K562 (cell line): Measurements from ENCODE around the gene RPUSD1. TPM values are rescaled to one million over a fixed set of nuclear protein-coding genes. Genes with fewer than 3 reads are reported as not detected.
A peak's percentile ranks its signal among the peaks of the same experiment; 100 is the strongest.

ENCODE experiments used
- ATAC-seq: fragments of 200-7000 bp; cut with Tn5 transposase; 3 replicates; pipeline ENCODE4 v1.9.1; 2020; ENCODE audit warnings: moderate library complexity
- BruUV-seq: library from RNA; stranded (reverse); fragments of 400-500 nt; replicated peaks from 2 replicates; lab custom pipeline; 2021; lab: Mats Ljungman, UMichigan
- CTCF ChIA-PET: fragments of 300-600 bp; formaldehyde crosslinking; extraction: SDS; loops from one replicate; lab custom pipeline; 2021; ENCODE audit warnings: low intra/inter-chr PET ratio; lab: Yijun Ruan, JAX
- POLR2A ChIA-PET: fragments of 300-600, 350-650 bp; sonication (Branson Sonifier 250); formaldehyde crosslinking; extraction: SDS; loops from one replicate; lab custom pipeline; 2021; ENCODE audit warnings: antibody characterized with exemption, inconsistent platforms; lab: Yijun Ruan, JAX
- DNase-seq, 4 experiments: peaks; one replicate each; pipeline versions ENCODE4 v3.0.0 to v3.0.0-alpha.2; 2011 to 2018; ENCODE audit warnings: low spot score in 3 of 4, mixed read lengths in 3 of 4; ENCODE audit errors: extremely low read depth in 1 of 4
- FAIRE-seq: peaks from 2 replicates; lab custom pipeline; 2011; peaks lifted over from hg19 to GRCh38; lab: Jason Lieb, UNC
- H2AFZ ChIP-seq: 2 replicates; pipeline ENCODE4 v1.6.0; 2011; ENCODE audit warnings: low read depth, low read length, control low read depth, inconsistent platforms
- H3K27ac ChIP-seq: fragments of 200-600 bp; 3 replicates; pipeline ENCODE4 v1.8.0; 2011; ENCODE audit warnings: low read depth, mild to moderate bottlenecking, control low read depth, inconsistent platforms, low read length, moderate library complexity, mixed read lengths; ENCODE audit errors: extremely low read depth
- H3K27me3 ChIP-seq, 2 experiments: fragments of 300-600 bp in 1 of 2; 2 replicates in 1 of 2; 3 replicates in 1 of 2; pipeline versions ENCODE4 v1.6.0 to v1.8.0; 2011; ENCODE audit warnings: inconsistent platforms in 2 of 2, low read length in 2 of 2, mild to moderate bottlenecking in 1 of 2, mixed read lengths in 1 of 2, moderate library complexity in 1 of 2; ENCODE audit not compliant: control insufficient read depth in 2 of 2, insufficient read depth in 2 of 2
- H3K36me3 ChIP-seq: fragments of 300-600 bp; 3 replicates; pipeline ENCODE4 v1.8.0; 2011; ENCODE audit warnings: mild to moderate bottlenecking, low read length, inconsistent platforms; ENCODE audit not compliant: control insufficient read depth, insufficient read depth
- H3K4me1 ChIP-seq, 2 experiments: fragments of 200-600 bp in 1 of 2; replicated peaks in 1 of 2; 2 replicates in 1 of 2; 3 replicates in 1 of 2; pipeline versions ENCODE4 v1.5.1 to v1.8.0; 2011; ENCODE audit warnings: inconsistent platforms in 2 of 2, low read length in 2 of 2, mild to moderate bottlenecking in 1 of 2, mixed read lengths in 1 of 2, moderate library complexity in 1 of 2; ENCODE audit not compliant: control insufficient read depth in 2 of 2, insufficient read depth in 2 of 2
- H3K4me2 ChIP-seq: 2 replicates; pipeline ENCODE4 v1.6.1; 2011; ENCODE audit warnings: low read length, control low read depth, inconsistent platforms, mixed read lengths; ENCODE audit not compliant: insufficient read depth
- H3K4me3 ChIP-seq: fragments of 200-600 bp; sonication (generic), shearing (Covaris generic); 2 replicates; pipeline ENCODE4 v1.5.1; 2016; ENCODE audit warnings: control low read depth, inconsistent platforms
- H3K79me2 ChIP-seq: fragments of 200-600 bp; 3 replicates; pipeline ENCODE4 v1.8.0; 2011; ENCODE audit warnings: low read length, inconsistent platforms; ENCODE audit not compliant: control insufficient read depth, insufficient read depth
- H3K9ac ChIP-seq, 2 experiments: 2 replicates each; pipeline versions ENCODE4 v1.6.0 to v1.6.1; 2011; ENCODE audit warnings: low read depth in 2 of 2, low read length in 2 of 2, control low read depth in 1 of 2, inconsistent platforms in 1 of 2, mild to moderate bottlenecking in 1 of 2, mixed read lengths in 1 of 2; ENCODE audit not compliant: insufficient read depth in 1 of 2
- H3K9me1 ChIP-seq: one replicate; pipeline ENCODE4 v1.6.0; 2011; ENCODE audit warnings: inconsistent platforms, mild to moderate bottlenecking, low read length, moderate library complexity; ENCODE audit not compliant: control insufficient read depth, insufficient read depth
- H3K9me3 ChIP-seq: replicated peaks from 2 replicates; pipeline ENCODE4 v1.5.1; 2011; ENCODE audit warnings: low read depth, low read length, inconsistent platforms; ENCODE audit not compliant: control insufficient read depth, insufficient read depth
- H4K20me1 ChIP-seq: replicated peaks from 2 replicates; pipeline ENCODE4 v1.6.1; 2011; ENCODE audit warnings: low read length, inconsistent platforms, mixed read lengths; ENCODE audit not compliant: control insufficient read depth, insufficient read depth
- CEBPG ChIP-seq, 3 experiments: fragments of 200-800 bp in 1 of 3; sonication (Bioruptor generic) in 1 of 3; sonication (generic) in 1 of 3; formaldehyde crosslinking in 1 of 3; IDR thresholded peaks in 2 of 3; conservative IDR thresholded peaks in 1 of 3; 2 replicates each; pipeline versions ENCODE4 v1.6.1 to v1.8.0; 2016 to 2022; ENCODE audit warnings: missing compliant biosample characterization in 2 of 3, missing genetic modification characterization in 2 of 3, mild to moderate bottlenecking in 1 of 3, missing genetic modification reagents in 1 of 3
- CHD4 ChIP-seq: fragments of 200-600 bp; sonication (generic); IDR thresholded peaks from 3 replicates; pipeline ENCODE4 v1.6.1; 2012; ENCODE audit warnings: low read depth, mild to moderate bottlenecking, mixed read lengths, low read length, inconsistent platforms; ENCODE audit not compliant: insufficient read depth, insufficient replicate concordance, poor library complexity, severe bottlenecking
- CREM ChIP-seq: IDR thresholded peaks from 2 replicates; pipeline ENCODE4 v1.6.1; 2014; ENCODE audit warnings: antibody characterized with exemption, low read depth
- MAZ ChIP-seq, 2 experiments: fragments of 450-650 bp in 1 of 2; sonication (generic) in 1 of 2; formaldehyde crosslinking; IDR thresholded peaks in 1 of 2; conservative IDR thresholded peaks in 1 of 2; 2 replicates each; pipeline versions ENCODE4 v1.4.0 to v1.5.0; 2020; ENCODE audit warnings: mild to moderate bottlenecking in 1 of 2, missing genetic modification reagents in 1 of 2
- POLR2A ChIP-seq: fragments of 450-650 bp; conservative IDR thresholded peaks from 2 replicates; pipeline ENCODE4 v1.6.1; 2016
- RBFOX2 ChIP-seq: fragments of 200-400 bp; formaldehyde crosslinking; IDR thresholded peaks from 2 replicates; pipeline ENCODE4 v1.6.1; 2017; ENCODE audit warnings: low read depth, mild to moderate bottlenecking, low read length, moderate library complexity
- TSC22D4 ChIP-seq: fragments of 450-650 bp; IDR thresholded peaks from 2 replicates; pipeline ENCODE4 v1.6.1; 2016; ENCODE audit warnings: missing genetic modification characterization, missing biosample characterization, control low read depth
- WGBS: fragments of 100-300 bp; shearing (Covaris generic); methylation state at CpG from one replicate; pipeline ENCODE4 v1.1.6; 2016; ENCODE audit warnings: low coverage, mixed read lengths; ENCODE audit not compliant: insufficient coverage; ENCODE audit errors: missing lambda C conversion rate; 5-methylcytosine and 5-hydroxymethylcytosine counted together
- in situ Hi-C: fragments of 300-500 bp; cut with MboI; formaldehyde crosslinking; loops from 4 replicates; pipeline ENCODE4 v1.15.0; 2018; ENCODE audit warnings: inconsistent platforms, mixed read lengths
- intact Hi-C: fragments of 100-400 bp; cut with micrococcal nuclease; formaldehyde crosslinking; loops from 2 replicates; pipeline ENCODE4 v1.14.2; 2022
- polyA plus RNA-seq, 8 experiments: library from polyadenylated mRNA; depleted of rRNA in 4 of 8; stranded (reverse) in 5 of 8; unstranded in 3 of 8; fragments of >200 nt; fragmentation: Nextera tagmentation in 2 of 8; fragmentation: Illumina TruSeq in 1 of 8; extraction: Ambion mirVana in 2 of 8; extraction: Trizol in 1 of 8; gene quantifications; 2 replicates each; pipeline versions ENCODE4 v1.2.1 to v1.2.3, GENCODE V29; 2011 to 2014; ENCODE audit warnings: inconsistent platforms in 1 of 8, missing spikeins in 1 of 8
- total RNA-seq, 7 experiments: library from RNA; depleted of rRNA in 6 of 7; stranded (reverse); fragments of >200 nt in 6 of 7; fragmentation: Illumina TruSeq in 2 of 7; extraction: Trizol in 2 of 7; gene quantifications; 2 replicates each; pipeline versions ENCODE4 v1.2.1 to v1.2.3, GENCODE V29; 2011 to 2021; ENCODE audit warnings: low replicate concordance in 1 of 7
- TF ChIP-seq, protein P1 (sequence below): fragments of 250-450 bp; sonication (Bioruptor Pico); IDR thresholded peaks from 2 replicates; pipeline ENCODE4 v1.4.0; 2020; ENCODE audit warnings: mild to moderate bottlenecking
- TF ChIP-seq, protein P2 (sequence below): sonication (generic); formaldehyde crosslinking; IDR thresholded peaks from 2 replicates; pipeline ENCODE4 v1.8.1; 2023; ENCODE audit warnings: mild to moderate bottlenecking, missing genetic modification reagents
- TF ChIP-seq, protein P3 (sequence below): fragments of 250-450 bp; sonication (Bioruptor Pico); IDR thresholded peaks from 2 replicates; pipeline ENCODE4 v1.5.0; 2020; ENCODE audit warnings: mild to moderate bottlenecking

Gene RPUSD1
- total and polyA plus RNA-seq, 9 of the 15 experiments (the other 6 are each of a cell fraction or from before 2014, with no cell fraction given), result 0.45 to 56.6 (median 12.0) TPM

- no peak overlapping the region for H3K4me3 ChIP-seq
- H3K9me3 ChIP-seq, result no peaks in the 10 kb centered on the region
- ChIA-PET CTCF (no interaction called here), POLR2A (interaction anchor here (0.6 to 1.0 kb wide), 3 partner anchors 11 to 298 kb away, joined by 3 read pairs; partner anchors contain the start of genes CHTF18 and RPUSD1)
- H3K4me2 ChIP-seq, result no peak overlapping the region
- FAIRE-seq (no peak), DNase-seq (peak in 1 of 4 experiments; percentile 19), ATAC-seq (no peak)
- H3K27me3 ChIP-seq, result no peaks in the 10 kb centered on the region
- no TSS peak for BruUV-seq
- no peaks in the 10 kb centered on the region; the same call in 2 of the 3 replicates for H3K79me2 ChIP-seq
- intact Hi-C loops (no loop called here), in situ Hi-C loops (no loop called here)
- H3K36me3 ChIP-seq, result peaks cover 20% of the 10 kb centered on the region; the same call in 1 of the 3 replicates
- H3K4me1 ChIP-seq, result peaks cover 2 to 90% of the 10 kb centered on the region in 2 experiments; a peak in 3 of 5 replicates
- WGBS, result 44% methylated on average over 20 of the region's 22 CpGs
- no peaks in the 10 kb centered on the region for H3K9me1 ChIP-seq
- no peak overlapping the region for H3K27ac ChIP-seq
- no peak overlapping the region for H2AFZ ChIP-seq
- H3K9ac ChIP-seq, result peak overlapping the region in 1 of 2 experiments; percentile 68; a peak in 2 of 4 replicates
- peaks cover 11% of the 10 kb centered on the region for H4K20me1 ChIP-seq
- TF ChIP-seq RBFOX2 (0 out of 2 replicates have a peak, but pooled peaks have one; percentile 8), POLR2A (peak; percentile 33; the same call in 1 of the 2 replicates), MAZ (CRISPR knock-in tag; conservative IDR thresholded peaks at IDR 0.05 in 1 of 2, IDR thresholded peaks at IDR 0.05 in 1 of 2) (no peak), CEBPG (CRISPR knock-in tag; IDR thresholded peaks at IDR 0.05) (no peak), CEBPG (tag; conservative IDR thresholded peaks at IDR 0.05 in 1 of 2, IDR thresholded peaks at IDR 0.05 in 1 of 2) (no peak), CHD4 (no peak), TSC22D4 (tag) (no peak), CREM (no peak)
- TF ChIP-seq, protein P1, sequence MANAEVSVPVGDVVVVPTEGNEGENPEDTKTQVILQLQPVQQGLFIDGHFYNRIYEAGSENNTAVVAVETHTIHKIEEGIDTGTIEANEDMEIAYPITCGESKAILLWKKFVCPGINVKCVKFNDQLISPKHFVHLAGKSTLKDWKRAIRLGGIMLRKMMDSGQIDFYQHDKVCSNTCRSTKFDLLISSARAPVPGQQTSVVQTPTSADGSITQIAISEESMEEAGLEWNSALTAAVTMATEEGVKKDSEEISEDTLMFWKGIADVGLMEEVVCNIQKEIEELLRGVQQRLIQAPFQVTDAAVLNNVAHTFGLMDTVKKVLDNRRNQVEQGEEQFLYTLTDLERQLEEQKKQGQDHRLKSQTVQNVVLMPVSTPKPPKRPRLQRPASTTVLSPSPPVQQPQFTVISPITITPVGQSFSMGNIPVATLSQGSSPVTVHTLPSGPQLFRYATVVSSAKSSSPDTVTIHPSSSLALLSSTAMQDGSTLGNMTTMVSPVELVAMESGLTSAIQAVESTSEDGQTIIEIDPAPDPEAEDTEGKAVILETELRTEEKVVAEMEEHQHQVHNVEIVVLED, result no peak
- TF ChIP-seq, protein P2, sequence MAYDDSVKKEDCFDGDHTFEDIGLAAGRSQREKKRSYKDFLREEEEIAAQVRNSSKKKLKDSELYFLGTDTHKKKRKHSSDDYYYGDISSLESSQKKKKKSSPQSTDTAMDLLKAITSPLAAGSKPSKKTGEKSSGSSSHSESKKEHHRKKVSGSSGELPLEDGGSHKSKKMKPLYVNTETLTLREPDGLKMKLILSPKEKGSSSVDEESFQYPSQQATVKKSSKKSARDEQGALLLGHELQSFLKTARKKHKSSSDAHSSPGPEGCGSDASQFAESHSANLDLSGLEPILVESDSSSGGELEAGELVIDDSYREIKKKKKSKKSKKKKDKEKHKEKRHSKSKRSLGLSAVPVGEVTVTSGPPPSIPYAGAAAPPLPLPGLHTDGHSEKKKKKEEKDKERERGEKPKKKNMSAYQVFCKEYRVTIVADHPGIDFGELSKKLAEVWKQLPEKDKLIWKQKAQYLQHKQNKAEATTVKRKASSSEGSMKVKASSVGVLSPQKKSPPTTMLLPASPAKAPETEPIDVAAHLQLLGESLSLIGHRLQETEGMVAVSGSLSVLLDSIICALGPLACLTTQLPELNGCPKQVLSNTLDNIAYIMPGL (CRISPR knock-in tag), result no peak
- TF ChIP-seq, protein P3, sequence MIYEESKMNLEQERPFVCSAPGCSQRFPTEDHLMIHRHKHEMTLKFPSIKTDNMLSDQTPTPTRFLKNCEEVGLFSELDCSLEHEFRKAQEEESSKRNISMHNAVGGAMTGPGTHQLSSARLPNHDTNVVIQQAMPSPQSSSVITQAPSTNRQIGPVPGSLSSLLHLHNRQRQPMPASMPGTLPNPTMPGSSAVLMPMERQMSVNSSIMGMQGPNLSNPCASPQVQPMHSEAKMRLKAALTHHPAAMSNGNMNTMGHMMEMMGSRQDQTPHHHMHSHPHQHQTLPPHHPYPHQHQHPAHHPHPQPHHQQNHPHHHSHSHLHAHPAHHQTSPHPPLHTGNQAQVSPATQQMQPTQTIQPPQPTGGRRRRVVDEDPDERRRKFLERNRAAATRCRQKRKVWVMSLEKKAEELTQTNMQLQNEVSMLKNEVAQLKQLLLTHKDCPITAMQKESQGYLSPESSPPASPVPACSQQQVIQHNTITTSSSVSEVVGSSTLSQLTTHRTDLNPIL (CRISPR knock-in tag), result no peak
Measured at GRCh38 chr16:799111-799947, 11.1 kb upstream of the RPUSD1 start.
